GM21786 (cell line): ENCODE data around the gene HNF4A.

Source experiments
- ATAC-seq: cut with Tn5 transposase; IDR thresholded peaks from one replicate; pipeline ENCODE4 v1.9.1; 2021; ENCODE audit not compliant: unreplicated experiment

HNF4A gene

GRCh38 chr20:44423480-44423879 is 68.0 kb downstream of the HNF4A start:
- no peak for ATAC-seq

- ATAC-seq: no peak
Observed at GRCh38 chr20:44424039-44424495, 68.6 kb downstream of the HNF4A start.

GRCh38 chr20:44425923-44426322 is 70.4 kb downstream of the HNF4A start:
- no peak for ATAC-seq

- ATAC-seq: no peak
Observed at GRCh38 chr20:44426879-44427790, 71.6 kb downstream of the HNF4A start.

GRCh38 chr20:44427804-44428173 is 72.3 kb downstream of the HNF4A start:
- ATAC-seq: no peak

- no peak for ATAC-seq
Observed at GRCh38 chr20:44428174-44429016, 72.9 kb downstream of the HNF4A start.

GRCh38 chr20:44429017-44429339 is 73.5 kb downstream of the HNF4A start:
- ATAC-seq: no peak

- ATAC-seq: no peak
Observed at GRCh38 chr20:44429419-44430269, 74.1 kb downstream of the HNF4A start.

GRCh38 chr20:44430270-44431065 is 75.0 kb downstream of the HNF4A start:
- no peak for ATAC-seq

- ATAC-seq: no peak
Observed at GRCh38 chr20:44431118-44431501, 75.6 kb downstream of the HNF4A start.

- ATAC-seq: no peak
Observed at GRCh38 chr20:44431502-44432234, 76.2 kb downstream of the HNF4A start.

GRCh38 chr20:44432618-44433577 is 77.4 kb downstream of the HNF4A start:
- no peak for ATAC-seq

GRCh38 chr20:44433751-44434538 is 78.4 kb downstream of the HNF4A start:
- ATAC-seq: no peak

GRCh38 chr20:44435630-44436335 is 80.3 kb downstream of the HNF4A start:
- no peak for ATAC-seq

- no peak for ATAC-seq
Observed at GRCh38 chr20:44436393-44436792, 80.9 kb downstream of the HNF4A start.

- no peak for ATAC-seq
Observed at GRCh38 chr20:44437497-44437896, 82.0 kb downstream of the HNF4A start.

- ATAC-seq: no peak
Observed at GRCh38 chr20:44438782-44439181, 83.3 kb downstream of the HNF4A start.
